Epidermal melanocyte (primary cell): ENCODE results near the gene DDX28.
"Not testable (repeated sequence)": the region's sequence is repeated elsewhere in the genome, so short reads cannot be mapped to it uniquely, and the experiment has no call there.

Source experiments
- DNase-seq: peaks from one replicate; pipeline ENCODE4 v3.0.0; 2011; ENCODE audit warnings: low spot score; ENCODE audit not compliant: insufficient read length

The DDX28 gene

DNA sequence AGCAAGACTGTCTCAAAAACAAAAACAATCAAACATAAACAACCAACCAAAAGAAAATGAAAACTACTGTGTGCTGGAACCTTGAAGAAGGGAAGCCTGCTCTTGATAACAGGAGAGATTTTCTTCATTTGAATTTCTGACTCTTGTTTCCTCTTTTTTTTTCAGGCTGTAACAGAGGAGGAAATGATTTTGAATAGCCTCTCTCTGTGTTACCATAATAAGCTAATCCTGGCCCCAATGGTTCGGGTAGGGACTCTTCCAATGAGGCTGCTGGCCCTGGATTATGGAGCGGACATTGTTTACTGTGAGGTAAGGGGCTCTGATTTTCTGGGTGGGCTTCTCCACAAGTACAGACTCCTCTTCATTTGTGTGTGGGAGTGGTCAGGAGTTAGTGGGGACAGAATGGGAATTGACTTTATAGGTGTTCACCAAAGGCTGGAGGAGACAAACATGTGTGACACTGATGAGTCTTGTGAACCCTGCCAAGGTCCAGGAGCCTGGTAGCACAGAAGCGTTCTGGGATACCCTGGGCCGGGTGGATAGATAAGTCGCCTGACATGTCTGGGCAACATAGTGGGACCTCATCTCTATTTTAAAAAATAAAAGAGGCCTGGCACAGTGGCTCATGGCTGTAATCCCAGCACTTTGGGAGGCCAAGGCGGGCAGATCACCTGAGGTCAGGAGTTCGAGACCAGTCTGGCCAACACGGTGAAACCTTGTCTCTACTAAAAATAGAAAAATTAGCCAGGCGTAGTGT lies 15.0 kb upstream of the DDX28 start:
- no peak for DNase-seq

DNA sequence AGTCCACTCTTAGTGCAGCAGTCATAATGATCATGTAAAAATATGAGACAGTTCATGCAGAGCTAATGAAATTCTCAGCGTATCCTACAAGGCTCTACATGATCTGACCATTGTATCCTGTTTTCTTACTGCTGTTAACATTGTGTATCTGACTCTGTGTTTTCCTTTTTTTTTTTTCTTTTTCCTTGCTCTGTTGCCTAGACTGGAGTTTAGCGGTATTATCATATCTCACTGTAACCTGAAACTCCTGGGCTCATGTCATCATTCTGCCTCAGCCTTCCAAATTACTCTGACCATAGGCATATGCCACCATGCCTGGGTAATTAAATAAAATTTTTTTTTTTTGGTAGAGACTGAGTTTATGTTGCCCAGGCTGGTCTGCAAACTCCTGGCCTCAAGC lies 12.2 kb upstream of the DDX28 start:
- no peak for DNase-seq

DNA sequence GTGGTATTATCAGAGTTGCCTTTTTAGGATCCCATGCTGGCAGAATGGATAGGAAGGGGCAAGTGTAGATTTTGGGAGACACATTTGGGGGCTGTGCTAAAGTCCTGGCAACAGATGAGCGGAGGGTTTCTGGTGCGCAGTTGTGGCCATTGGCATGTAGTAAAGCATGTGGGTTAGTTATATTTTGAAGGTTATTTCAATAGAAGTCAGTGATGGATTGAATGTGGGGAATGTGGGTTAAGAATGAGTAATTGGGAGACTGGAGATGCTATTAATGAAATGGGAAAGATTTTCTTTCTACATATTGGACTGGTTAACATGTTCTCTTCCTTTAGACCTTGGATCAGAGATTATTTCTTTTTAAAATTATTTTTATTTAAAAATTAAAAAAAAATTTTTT lies 10.1 kb upstream of the DDX28 start:
- DNase-seq = no peak

DNA sequence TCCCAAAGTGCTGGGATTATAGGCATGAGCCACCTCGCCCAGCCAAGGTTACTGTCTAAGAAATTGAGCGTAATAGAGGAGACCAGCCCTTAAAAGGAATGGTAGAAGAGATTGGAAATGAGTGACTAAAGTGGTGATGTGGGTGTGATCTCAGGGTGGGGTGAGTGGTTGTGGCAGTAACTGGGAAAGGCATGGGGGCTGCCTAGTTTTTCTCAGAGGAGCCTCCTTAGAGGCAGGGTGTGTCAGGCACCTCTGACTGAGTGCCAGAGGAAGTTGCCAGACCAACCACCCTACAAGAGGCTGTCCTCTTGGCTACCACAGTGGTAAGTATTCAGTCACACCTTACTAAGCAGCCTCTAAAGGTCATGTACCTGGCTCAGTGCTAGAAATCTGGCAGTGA lies 8.9 kb upstream of the DDX28 start:
- DNase-seq = no peak

DNA sequence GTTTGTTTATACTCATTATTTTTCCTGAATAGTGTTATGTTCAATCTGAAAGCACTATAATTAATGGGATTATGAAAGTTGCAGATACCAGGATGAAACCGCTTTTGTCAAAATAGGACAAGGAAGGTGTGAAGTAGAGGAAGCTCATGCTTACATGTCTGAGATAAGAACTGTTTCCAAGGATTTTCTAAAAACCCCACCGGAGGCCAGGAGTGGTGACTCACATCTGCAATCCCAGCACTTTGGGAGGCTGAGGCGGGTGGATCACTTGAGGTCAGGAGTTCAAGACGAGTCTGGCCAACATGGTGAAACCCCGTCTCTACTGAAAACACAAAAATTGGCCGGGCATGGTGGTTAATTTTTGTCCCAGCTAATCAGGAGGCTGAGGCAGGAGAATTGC lies 7.1 kb upstream of the DDX28 start:
- not testable (repeated sequence) for DNase-seq

DNA sequence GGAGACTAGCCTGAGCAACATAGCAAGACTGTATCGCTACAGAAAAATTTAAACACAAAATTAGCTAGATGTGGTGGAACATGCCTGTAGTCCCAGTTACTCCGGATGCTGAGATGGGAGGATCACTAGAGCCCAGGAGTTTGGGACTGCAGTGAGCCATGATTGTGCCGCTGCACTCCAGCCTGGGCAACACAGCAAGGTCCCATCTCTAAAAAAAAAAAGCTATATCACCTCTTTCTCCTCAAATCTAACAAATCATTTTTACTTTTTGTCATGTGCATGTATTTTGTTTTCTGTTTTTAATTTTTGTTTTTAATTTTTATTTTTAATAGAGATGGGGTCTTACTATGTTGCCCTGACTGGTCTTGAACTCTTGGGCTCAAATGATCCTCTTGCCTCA lies 6.0 kb upstream of the DDX28 start:
- no peak for DNase-seq

DNA sequence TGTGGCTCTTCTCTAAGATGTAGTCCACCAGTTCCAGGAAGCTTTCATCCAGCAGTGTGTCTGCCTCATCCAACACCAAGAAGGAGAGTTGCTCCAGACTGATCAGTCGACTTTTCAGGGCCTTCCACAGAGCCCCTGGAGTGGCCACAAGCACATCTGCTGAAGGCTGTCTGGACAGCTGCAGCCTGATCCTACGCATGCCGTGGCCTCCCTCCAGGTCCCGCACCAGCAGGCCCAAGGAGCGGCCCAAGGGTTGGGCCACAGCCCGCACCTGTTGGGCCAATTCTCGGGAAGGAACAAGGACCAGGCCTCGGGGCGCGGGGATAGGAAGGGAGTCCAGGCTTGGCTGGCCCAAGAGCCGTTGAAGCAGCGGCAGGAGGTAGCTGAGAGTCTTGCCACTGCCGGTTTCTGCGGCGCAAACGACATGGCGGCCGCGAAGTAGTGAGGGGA lies 729 bp downstream of the DDX28 start:
- peak; percentile 13 for DNase-seq

DNA sequence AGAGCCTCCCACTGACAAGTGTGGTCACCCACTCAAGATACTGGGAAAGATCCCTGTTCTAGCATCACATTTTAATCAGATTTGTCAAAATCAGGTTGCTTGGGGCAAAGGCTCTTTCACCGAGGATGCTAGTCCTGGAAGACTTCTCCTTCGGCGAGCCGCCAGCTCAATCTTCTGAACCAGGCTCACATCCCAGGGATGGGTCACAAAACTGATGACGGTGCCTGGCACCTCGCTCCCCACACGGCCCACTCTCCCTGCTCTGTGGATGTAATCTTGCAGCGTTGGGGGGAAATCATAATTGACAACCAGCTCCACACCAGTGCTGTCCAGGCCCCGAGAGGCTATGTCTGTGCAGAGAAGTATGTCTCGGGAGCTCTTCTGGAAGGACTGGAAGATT lies 1.5 kb downstream of the DDX28 start:
- DNase-seq = no peak

DNA sequence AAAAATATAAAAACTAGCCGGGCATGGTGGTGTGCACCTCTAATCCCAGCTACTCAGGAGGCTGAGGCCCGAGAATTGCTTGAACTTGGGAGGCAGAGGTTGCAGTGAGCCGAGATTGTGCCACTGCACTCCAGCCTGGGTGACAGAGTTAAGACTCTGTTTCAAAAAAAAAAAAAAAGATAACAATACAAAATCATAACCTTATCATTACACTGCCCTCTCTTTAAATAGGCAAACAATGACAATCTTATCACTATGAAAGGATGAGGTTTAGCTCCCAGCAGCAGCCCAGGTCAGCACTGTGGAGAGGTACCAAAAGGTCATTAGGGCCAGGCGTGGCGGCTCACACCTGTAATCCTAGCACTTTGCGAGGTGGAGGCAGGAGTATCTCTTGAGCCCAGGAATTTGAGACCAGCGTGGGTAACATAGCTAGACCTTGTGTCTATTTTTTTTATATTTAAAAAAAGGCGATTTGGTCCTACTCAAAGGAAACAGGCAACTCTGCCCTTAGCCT lies 3.8 kb downstream of the DDX28 start:
- DNase-seq = no peak

DNA sequence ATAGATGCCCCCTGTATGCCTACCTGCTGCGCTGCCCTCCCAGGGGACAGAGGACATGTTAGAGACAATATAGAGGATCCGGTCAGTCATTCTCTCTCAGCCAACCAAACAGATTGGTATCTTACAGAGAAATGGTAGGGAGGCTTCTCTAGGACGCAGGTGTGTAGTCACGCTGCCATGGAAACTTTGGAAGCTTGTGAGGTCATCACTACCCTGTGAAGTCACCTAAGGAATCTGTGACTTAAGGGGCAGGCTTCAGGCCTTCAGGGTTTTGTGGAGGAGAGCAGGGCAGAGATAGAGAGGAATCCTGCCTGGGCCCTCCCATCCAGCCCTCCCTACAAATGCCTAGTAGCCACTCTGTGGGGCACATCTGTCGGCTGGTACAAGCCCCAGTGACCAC lies 7.4 kb downstream of the DDX28 start, which contains the start of gene DPEP2NB:
Gene DPEP2NB (minus strand): TSS at position 231 of the 400 bp plus-strand sequence. CDS start 141 bp downstream, at position 90.
- DNase-seq = no peak

DNA sequence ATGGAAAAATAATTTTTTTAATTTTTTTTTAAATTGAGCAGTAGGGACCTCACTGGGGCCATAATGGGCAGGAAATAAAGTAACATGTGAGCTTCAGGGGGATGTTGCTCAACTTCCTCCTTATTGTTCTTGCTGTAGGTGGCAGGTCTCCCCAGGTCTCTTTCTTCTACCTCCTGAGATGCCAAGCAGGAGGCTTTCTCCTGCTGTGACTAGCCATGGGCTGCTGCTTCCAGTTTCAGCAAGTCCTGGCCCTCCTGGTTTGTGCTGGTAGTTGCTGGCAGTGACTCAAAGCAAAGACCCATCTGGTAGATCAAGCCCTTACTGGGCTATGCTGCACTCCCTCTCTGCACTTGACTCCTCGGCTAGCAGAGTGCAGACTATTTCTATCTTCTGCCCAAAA lies 9.6 kb downstream of the DDX28 start:
- DNase-seq = no peak

DNA sequence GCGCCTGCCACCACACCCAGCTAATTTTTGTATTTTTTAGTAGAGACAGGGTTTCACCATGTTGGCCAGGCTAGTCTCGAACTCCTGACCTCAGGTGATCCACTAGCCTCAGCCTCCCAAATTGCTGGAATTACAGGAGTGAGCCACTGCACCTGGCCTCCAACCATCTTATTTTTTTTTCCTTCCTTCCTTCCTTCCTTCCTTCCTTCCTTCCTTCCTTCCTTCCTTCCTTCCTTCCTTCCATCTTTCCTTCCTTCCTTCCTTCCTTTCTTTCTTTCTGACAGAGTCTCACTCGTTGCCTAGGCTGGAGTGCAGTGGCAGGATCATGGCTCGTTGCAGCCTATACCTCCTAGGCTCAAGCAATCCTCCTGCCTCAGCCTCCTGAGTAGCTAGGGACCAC lies 13.2 kb downstream of the DDX28 start:
- DNase-seq = not testable (repeated sequence)

DNA sequence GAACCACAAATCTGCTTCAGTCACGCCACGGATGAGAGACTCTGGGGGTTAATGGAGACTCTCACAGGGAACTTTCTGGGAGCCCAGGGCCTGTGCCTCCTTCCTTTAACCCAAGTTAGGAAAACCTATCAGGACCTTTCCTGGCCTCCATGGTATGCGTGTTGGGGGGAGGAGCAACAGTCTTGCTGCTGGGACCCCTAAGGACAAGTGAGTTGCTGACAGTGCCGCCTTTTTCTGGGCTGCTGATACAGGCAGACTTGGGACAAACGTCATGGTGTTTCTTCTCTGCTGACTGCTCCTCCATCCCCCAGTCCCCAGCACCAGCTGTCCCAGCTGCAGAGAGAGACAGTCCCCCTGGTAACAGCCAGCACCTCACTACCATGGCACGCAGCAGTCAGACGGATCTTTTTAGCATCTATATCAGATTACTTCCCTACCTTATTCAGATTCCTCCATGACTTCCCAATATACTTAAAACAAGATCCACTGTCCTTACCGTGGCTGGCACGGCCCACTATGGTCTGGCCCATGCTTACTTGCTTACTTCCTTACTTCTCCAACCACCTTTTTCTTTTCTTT lies 13.8 kb downstream of the DDX28 start:
- DNase-seq = peak; percentile 8

DNA sequence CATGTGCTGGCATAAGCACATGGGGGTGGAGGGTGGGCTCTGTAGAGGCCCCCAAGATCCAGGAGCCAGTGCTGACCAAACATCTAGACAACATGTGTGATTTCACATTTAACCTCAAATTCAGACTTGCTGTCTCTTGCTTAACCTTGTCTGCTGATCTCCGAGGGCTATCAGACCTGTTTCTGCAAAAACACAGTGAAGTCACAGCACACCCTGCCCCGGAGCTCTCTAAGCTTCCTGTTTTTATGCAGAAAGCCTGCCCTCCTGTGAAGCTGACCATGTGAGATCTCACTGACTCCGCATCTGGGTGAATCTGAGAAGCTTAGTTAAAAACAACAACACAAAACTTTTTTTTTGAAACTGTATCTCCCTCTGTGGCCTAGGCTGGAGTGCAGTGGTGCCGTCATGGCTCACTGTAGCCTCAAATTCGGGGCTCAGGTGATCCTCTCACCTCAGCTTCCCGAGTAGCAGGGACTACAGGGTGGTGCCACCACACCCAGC lies 17.2 kb downstream of the DDX28 start:
- DNase-seq = peak; percentile 18

DNA sequence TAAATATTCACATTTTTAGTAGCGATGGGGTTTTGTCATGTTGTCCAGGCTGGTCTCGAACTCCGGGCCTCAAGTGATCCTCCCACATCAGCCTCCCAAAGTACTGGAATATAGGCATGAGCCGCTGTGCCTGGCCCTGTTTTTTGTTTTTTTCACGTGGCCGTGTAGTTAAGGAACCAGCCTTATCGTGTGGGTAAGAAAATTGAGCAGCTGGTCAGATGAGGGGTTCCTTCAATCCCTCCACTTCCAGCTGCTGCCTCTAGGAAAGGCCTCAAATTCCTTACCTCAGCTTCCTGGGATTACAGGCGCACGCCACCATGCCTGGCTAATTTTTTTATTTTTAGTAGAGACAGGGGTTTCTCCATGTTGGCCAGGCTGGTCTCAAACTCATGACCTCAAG lies 17.8 kb downstream of the DDX28 start:
- DNase-seq = no peak

DNA sequence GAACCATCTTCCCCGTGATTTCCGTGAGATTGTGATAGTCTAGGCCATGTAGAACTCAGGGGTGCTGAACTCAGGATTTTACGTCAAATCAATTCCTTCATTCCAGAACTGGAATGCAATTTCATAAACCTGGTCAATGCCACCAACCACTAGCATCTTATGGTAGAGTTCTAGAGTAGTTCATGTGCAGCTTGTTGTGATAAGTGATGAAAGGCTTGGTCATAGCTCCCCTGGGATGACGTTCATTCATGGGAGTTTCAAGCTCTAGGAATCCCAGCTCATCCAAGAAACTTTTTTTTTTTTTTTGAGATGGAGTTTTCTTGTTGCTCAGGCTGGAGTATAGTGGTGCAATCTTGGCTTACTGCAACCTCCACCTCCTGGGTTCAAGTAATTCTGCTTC lies 20.0 kb downstream of the DDX28 start:
- DNase-seq = no peak

DNA sequence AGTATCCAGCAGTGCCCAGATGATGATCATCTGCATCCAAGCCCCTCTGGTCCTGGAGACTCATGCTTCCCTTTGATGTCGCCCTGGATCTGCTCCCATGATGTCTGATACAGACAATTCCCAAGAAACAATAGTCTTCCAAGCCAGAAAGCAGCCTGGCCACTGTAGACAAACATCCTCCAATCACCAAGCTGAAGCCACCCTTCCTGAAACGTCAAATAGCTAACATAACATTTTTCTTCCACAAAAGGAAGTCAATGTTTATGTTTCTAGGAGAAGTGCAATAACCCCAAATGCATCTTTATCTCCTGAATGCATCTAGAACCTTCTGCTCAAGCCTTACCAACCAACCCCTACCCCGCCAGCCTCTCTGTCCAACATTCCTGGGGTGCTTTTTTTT lies 22.6 kb downstream of the DDX28 start:
- DNase-seq = no peak

DNA sequence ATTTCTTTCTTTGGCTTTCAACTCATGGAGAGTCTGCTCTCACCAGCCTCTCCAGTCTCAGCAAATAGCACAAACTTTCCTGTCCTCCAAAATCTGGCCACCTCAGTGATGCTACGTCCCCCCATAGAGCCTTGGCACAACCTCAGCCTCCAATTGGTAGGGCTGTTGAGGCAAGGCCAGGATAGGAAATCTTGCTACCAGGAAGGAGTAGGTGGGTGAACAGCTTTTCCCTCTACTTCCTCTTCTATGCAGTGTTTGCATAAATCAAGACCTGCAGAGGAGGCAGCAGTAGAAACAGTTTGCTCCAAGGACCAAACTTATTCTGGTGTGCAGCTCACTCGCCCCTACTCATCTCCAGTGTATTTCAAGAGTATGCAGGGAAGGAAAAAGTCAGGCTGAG lies 23.0 kb downstream of the DDX28 start:
- DNase-seq = no peak

DNA sequence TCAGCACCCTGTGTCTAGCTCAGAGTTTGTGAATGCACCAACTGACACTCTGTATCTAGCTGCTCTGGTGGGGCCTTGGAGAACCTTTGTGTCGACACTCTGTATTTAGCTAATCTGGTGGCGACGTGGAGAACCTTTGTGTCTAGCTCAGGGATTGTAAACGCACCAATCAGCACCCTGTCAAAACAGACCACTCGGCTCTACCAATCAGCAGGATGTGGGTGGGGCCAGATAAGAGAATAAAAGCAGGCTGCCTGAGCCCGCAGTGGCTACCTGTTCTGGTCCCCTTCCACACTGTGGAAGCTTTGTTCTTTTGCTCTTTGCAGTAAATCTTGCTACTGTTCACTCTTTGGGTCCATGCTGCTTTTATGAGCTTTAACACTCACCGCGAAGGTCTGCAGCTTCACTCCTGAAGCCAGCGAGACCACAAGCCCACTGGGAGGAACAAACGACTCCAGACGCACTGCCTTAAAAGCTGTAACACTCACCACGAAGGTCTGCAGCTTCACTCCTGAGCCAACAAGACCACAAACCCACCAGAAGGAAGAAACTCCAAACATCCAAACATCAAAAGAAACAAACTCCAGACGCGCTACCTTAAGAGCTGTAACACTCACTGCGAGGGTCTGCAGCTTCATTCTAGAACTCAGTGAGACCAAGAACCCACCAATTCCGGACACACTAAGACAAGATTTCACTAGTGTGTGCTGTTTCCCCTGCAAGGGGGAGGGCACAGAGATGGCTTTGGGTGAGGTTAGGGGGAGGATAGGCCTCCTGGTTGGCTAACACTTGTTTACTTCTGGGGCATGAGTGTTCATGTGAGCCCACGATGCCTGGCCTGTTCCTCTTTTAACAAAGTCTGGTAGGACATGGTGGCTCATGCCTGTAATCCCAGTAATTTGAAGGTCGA lies 24.0 kb downstream of the DDX28 start, which contains the start of gene DPEP2:
Gene DPEP2 (minus strand): TSS at position 706 of the 910 bp plus-strand sequence. CDS start 6,272 bp downstream, outside the sequence.
- not testable (repeated sequence) for DNase-seq

DNA sequence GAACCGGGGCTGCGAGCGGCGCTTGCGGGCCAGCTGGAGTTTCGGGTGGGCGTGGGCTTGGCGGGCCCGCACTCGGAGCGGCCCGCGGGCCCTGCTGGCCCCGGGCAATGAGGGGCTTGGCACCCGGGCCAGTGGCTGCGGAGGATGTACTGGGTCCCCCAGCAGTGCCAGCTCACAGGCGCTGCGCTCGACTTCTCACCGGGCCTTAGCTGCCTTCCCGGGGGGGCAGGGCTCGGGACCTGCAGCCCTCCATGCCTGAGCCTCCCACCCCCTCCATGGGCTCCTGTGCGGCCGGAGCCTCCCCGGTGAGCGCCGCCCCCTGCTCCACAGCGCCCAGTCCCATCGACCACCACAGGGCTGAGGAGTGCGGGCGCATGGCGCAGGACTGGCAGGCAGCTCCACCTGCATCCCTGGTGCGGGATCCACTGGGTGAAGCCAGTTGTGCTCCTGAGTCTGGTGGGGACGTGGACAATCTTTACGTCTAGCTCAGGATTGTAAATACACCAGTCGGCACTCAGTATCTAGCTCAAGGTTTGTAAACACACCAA lies 24.7 kb downstream of the DDX28 start:
- not testable (repeated sequence) for DNase-seq

DNA sequence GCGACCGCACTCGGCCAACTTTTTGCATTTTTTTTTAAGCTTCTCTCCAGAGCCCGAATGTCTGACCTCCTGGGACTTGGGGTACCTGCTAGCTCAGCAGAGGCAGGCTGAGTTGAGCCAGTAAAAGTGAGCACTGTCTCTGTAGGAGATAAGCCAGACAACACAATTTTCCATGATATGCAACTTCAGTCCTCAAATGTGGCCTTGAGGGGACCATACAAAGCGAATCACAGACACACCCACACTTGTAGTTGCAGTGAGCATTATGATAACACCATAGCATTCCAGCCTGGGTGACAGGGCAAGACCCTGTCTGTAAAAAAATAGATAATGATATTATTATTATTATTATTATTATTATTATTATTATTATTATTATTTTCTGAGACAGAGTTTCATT lies 26.4 kb downstream of the DDX28 start:
- no peak for DNase-seq
